HCT116 (cell line): ENCODE measurements around the gene NPDC1. TPM values are rescaled to one million over a fixed set of nuclear protein-coding genes. Genes with fewer than 3 reads are reported as not detected.
A peak's percentile ranks its signal among the peaks of the same experiment; 100 is the strongest.

Source experiments
- ATAC-seq: fragments of 200-7000 bp; cut with Tn5 transposase; 2 replicates; pipeline ENCODE4 v1.9.1; 2020; ENCODE audit warnings: mild to moderate bottlenecking, moderate library complexity
- BruUV-seq: library from RNA; stranded (reverse); fragments of 400-500 nt; replicated peaks from 2 replicates; lab custom pipeline; 2021; lab: Mats Ljungman, UMichigan
- CTCF ChIA-PET: fragments of 300-600 bp; sonication (Branson Sonifier 250); formaldehyde crosslinking; loops from one replicate; lab custom pipeline; 2021; ENCODE audit warnings: antibody characterized with exemption; lab: Charles Lee
- POLR2A ChIA-PET: fragments of 300-600, 350-600 bp; sonication (Branson Sonifier 250); formaldehyde crosslinking; loops from one replicate; lab custom pipeline; 2021; ENCODE audit warnings: antibody characterized with exemption; lab: Charles Lee
- RAD21 ChIA-PET, 2 experiments: fragments of 300-600 bp; sonication (Branson Sonifier 250); formaldehyde crosslinking; loops; one replicate each; lab custom pipeline; 2023; ENCODE audit warnings: low total read pairs in 2 of 2; ENCODE audit not compliant: uncharacterized antibody in 2 of 2, unreplicated experiment in 2 of 2, low non-redundant PET in 1 of 2; lab: Charles Lee
- DNase-seq: peaks from one replicate; pipeline ENCODE4 v3.0.0-alpha.2; 2010; ENCODE audit warnings: low read depth, low spot score
- H2AFZ ChIP-seq: fragments of 200-600 bp; shearing (Covaris generic), sonication (generic); 2 replicates; pipeline ENCODE4 v1.6.1; 2017; ENCODE audit warnings: low read depth, mixed run types, mixed read lengths, antibody characterized with exemption, low read length; ENCODE audit not compliant: poor library complexity, severe bottlenecking
- H3K27ac ChIP-seq: 2 replicates; pipeline ENCODE4 v1.5.1; 2012; ENCODE audit warnings: low read depth, low read length
- H3K27me3 ChIP-seq: fragments of 200-600 bp; sonication (generic); 2 replicates; pipeline ENCODE4 v1.6.1; 2016; ENCODE audit warnings: mixed run types, low read length, mixed read lengths; ENCODE audit not compliant: insufficient read depth
- H3K36me3 ChIP-seq, 2 experiments: fragments of 200-500 bp in 1 of 2; fragments of 200-600 bp in 1 of 2; sonication (Bioruptor generic) in 1 of 2; sonication (generic) in 1 of 2; 2 replicates each; pipeline versions ENCODE4 v1.5.1 to v1.6.1; 2014 to 2016; ENCODE audit warnings: low read length in 2 of 2, inconsistent platforms in 1 of 2, mixed read lengths in 1 of 2, mixed run types in 1 of 2; ENCODE audit not compliant: insufficient read depth in 2 of 2, control insufficient read depth in 1 of 2
- H3K4me1 ChIP-seq, 2 experiments: fragments of 200-600 bp in 1 of 2; sonication (generic) in 1 of 2; 2 replicates each; pipeline versions ENCODE4 v1.5.1 to v1.6.1; 2012 to 2017; ENCODE audit warnings: low read length in 2 of 2, inconsistent platforms in 1 of 2, mild to moderate bottlenecking in 1 of 2, mixed read lengths in 1 of 2, mixed run types in 1 of 2, moderate library complexity in 1 of 2; ENCODE audit not compliant: insufficient read depth in 2 of 2, control insufficient read depth in 1 of 2
- H3K4me2 ChIP-seq: fragments of 200-600 bp; sonication (generic); 2 replicates; pipeline ENCODE4 v1.6.1; 2017; ENCODE audit warnings: mixed run types, low read length, mixed read lengths
- H3K4me3 ChIP-seq, 2 experiments: fragments of 200-600 bp in 1 of 2; sonication (generic) in 1 of 2; replicated peaks in 1 of 2; 2 replicates each; pipeline ENCODE4 v1.5.1; 2011 to 2016; ENCODE audit warnings: low read length in 2 of 2, control low read depth in 1 of 2, low read depth in 1 of 2, mild to moderate bottlenecking in 1 of 2, mixed read lengths in 1 of 2, mixed run types in 1 of 2
- H3K79me2 ChIP-seq: fragments of 200-600 bp; sonication (generic); 2 replicates; pipeline ENCODE4 v1.6.1; 2017; ENCODE audit warnings: mild to moderate bottlenecking, mixed run types, low read length, moderate library complexity, mixed read lengths; ENCODE audit not compliant: insufficient read depth
- H3K9ac ChIP-seq: fragments of 200-600 bp; sonication (generic); 2 replicates; pipeline ENCODE4 v1.6.1; 2016; ENCODE audit warnings: low read length, mixed read lengths
- H3K9me2 ChIP-seq: fragments of 200-600 bp; sonication (generic), shearing (Covaris generic); 2 replicates; pipeline ENCODE4 v1.6.1; 2017; ENCODE audit warnings: mixed run types, mild to moderate bottlenecking, moderate library complexity; ENCODE audit not compliant: insufficient read depth
- H3K9me3 ChIP-seq, 2 experiments: fragments of 200-500 bp in 1 of 2; fragments of 200-600 bp in 1 of 2; sonication (Bioruptor generic) in 1 of 2; sonication (generic) in 1 of 2; 2 replicates each; pipeline ENCODE4 v1.6.1; 2014 to 2017; ENCODE audit warnings: low read length in 2 of 2, mixed read lengths in 2 of 2, inconsistent platforms in 1 of 2, low read depth in 1 of 2, mild to moderate bottlenecking in 1 of 2, mixed run types in 1 of 2, moderate library complexity in 1 of 2; ENCODE audit not compliant: control insufficient read depth in 1 of 2, insufficient read depth in 1 of 2
- H4K20me1 ChIP-seq: fragments of 200-600 bp; sonication (generic), shearing (Covaris generic); 2 replicates; pipeline ENCODE4 v1.6.1; 2017; ENCODE audit warnings: mixed run types, mild to moderate bottlenecking, moderate library complexity; ENCODE audit not compliant: insufficient read depth
- ATF3 ChIP-seq: IDR thresholded peaks from 2 replicates; pipeline ENCODE4 v1.6.1; 2012
- CBX3 ChIP-seq: IDR thresholded peaks from 2 replicates; pipeline ENCODE4 v1.6.1; 2012; ENCODE audit warnings: low read depth
- CEBPB ChIP-seq: IDR thresholded peaks from 2 replicates; pipeline ENCODE4 v1.6.1; 2012; ENCODE audit warnings: low read depth
- EGR1 ChIP-seq: IDR thresholded peaks from 2 replicates; pipeline ENCODE4 v1.6.1; 2012; ENCODE audit warnings: low read depth
- EZH2phosphoT487 ChIP-seq: fragments of 200-600 bp; IDR thresholded peaks from 2 replicates; pipeline ENCODE4 v1.6.1; 2018; ENCODE audit warnings: antibody characterized with exemption, borderline replicate concordance
- FOSL1 ChIP-seq: IDR thresholded peaks from 2 replicates; pipeline ENCODE4 v1.6.1; 2012; ENCODE audit warnings: low read depth
- JUND ChIP-seq: IDR thresholded peaks from 2 replicates; pipeline ENCODE4 v1.6.1; 2012
- MAX ChIP-seq: IDR thresholded peaks from 2 replicates; pipeline ENCODE4 v1.6.1; 2012
- POLR2A ChIP-seq: IDR thresholded peaks from 2 replicates; pipeline ENCODE4 v1.7.0; 2011; ENCODE audit warnings: borderline replicate concordance; ENCODE audit not compliant: insufficient read depth, insufficient read length; ENCODE audit errors: extremely low read depth
- POLR2AphosphoS5 ChIP-seq: IDR thresholded peaks from 2 replicates; pipeline ENCODE4 v1.6.1; 2011; ENCODE audit warnings: mild to moderate bottlenecking, low read depth, low read length, moderate library complexity
- REST ChIP-seq: IDR thresholded peaks from 2 replicates; pipeline ENCODE4 v1.6.1; 2012; ENCODE audit warnings: low read depth
- SIN3A ChIP-seq: IDR thresholded peaks from 2 replicates; pipeline ENCODE4 v1.6.1; 2012; ENCODE audit warnings: low read depth
- SRF ChIP-seq: IDR thresholded peaks from 2 replicates; pipeline ENCODE4 v1.6.1; 2012; ENCODE audit warnings: low read depth
- TCF7L2 ChIP-seq: IDR thresholded peaks from 2 replicates; pipeline ENCODE4 v1.7.0; 2011; ENCODE audit warnings: borderline replicate concordance, inconsistent platforms; ENCODE audit not compliant: insufficient read depth, insufficient read length; ENCODE audit errors: extremely low read depth
- ZFX ChIP-seq: fragments of 450-650 bp; IDR thresholded peaks from 2 replicates; pipeline ENCODE4 v1.6.1; 2017
- intact Hi-C: fragments of 100-400 bp; cut with micrococcal nuclease; formaldehyde crosslinking; loops from 2 replicates; pipeline ENCODE4 v1.10.0; 2022
- total RNA-seq: library from RNA; stranded (reverse); gene quantifications from one replicate; pipeline ENCODE4 v1.2.1, GENCODE V29; 2021; ENCODE audit not compliant: unreplicated experiment

The NPDC1 gene
- total RNA-seq, 1 experiment from 2014 or later: 98.8 TPM

- H3K4me3 ChIP-seq: peak overlapping the region; percentile 67 to 96
- H3K9me2 ChIP-seq: no peaks in the 10 kb centered on the region
- H3K36me3 ChIP-seq: 0 out of 4 replicates have a peak, but pooled peaks cover 0 to 4% of the 10 kb centered on the region in 2 experiments
- H3K79me2 ChIP-seq: peaks cover 13% of the 10 kb centered on the region; the same call in 1 of the 2 replicates
- peak overlapping the region; percentile 98 for H3K4me2 ChIP-seq
- peak overlapping the region; percentile 98 for H3K27ac ChIP-seq
- H3K4me1 ChIP-seq: peaks cover 38 to 59% of the 10 kb centered on the region in 2 experiments
- RAD21 ChIA-PET: interaction anchor here (1.5 to 2.1 kb wide), 2 partner anchors 18 kb away, joined by 5 to 12 read pairs; no protein-coding TSS in a partner anchor
- CTCF ChIA-PET: interaction anchor here (0.8 to 4.8 kb wide), 14 partner anchors 17 to 325 kb away, joined by 3 to 49 read pairs (median 4); partner anchors contain the start of genes AJM1, NPDC1, RNF224 and SAPCD2
- POLR2A ChIA-PET: interaction anchor here (0.8 to 4.8 kb wide), 12 partner anchors 9 to 155 kb away, joined by 3 to 43 read pairs (median 4); partner anchors contain the start of genes LCNL1, SAPCD2, TUBB4B and UAP1L1
- peak; percentile 15 for ATAC-seq
- no peak overlapping the region for H2AFZ ChIP-seq
- BruUV-seq: no TSS peak
- H3K9me3 ChIP-seq: no peaks in the 10 kb centered on the region
- intact Hi-C loops: loop anchor here (1.0 kb wide), 1 partner anchor 32 kb away; no protein-coding TSS in a partner anchor
- no peak for TF ChIP-seq FOSL1
- TF ChIP-seq ZFX: peak; percentile 86
- no peak for TF ChIP-seq ATF3
- no peak for DNase-seq
- no peaks in the 10 kb centered on the region for H3K27me3 ChIP-seq
- peak overlapping the region; percentile 80 for H3K9ac ChIP-seq
- no peaks in the 10 kb centered on the region for H4K20me1 ChIP-seq
Measured at GRCh38 chr9:137085920-137086530, 40.0 kb upstream of the NPDC1 start.

GRCh38 chr9:137084526-137084925, 38.5 kb upstream of the NPDC1 start:
- H3K36me3 ChIP-seq: peaks cover 0 to 5% of the 10 kb centered on the region in 2 experiments; a peak in 1 of 4 replicates
- peak overlapping the region; percentile 98 for H3K27ac ChIP-seq
- ChIA-PET RAD21 (no interaction called here), POLR2A (interaction anchor here (0.7 to 4.8 kb wide), 3 partner anchors 15 to 125 kb away, joined by 3 to 43 read pairs (median 3); partner anchors contain the start of gene SAPCD2), CTCF (interaction anchor here (1.6 to 4.8 kb wide), 3 partner anchors 15 to 38 kb away, joined by 3 to 49 read pairs (median 9); partner anchors contain the start of genes NPDC1 and SAPCD2)
- H3K4me3 ChIP-seq: no peak overlapping the region
- no peak for ATAC-seq
- intact Hi-C loops: no loop called here
- H3K4me1 ChIP-seq: peaks cover 38 to 59% of the 10 kb centered on the region in 2 experiments
- no peaks in the 10 kb centered on the region for H3K9me2 ChIP-seq
- H4K20me1 ChIP-seq: no peaks in the 10 kb centered on the region
- no peaks in the 10 kb centered on the region for H3K27me3 ChIP-seq
- BruUV-seq: no TSS peak
- H2AFZ ChIP-seq: no peak overlapping the region
- DNase-seq: no peak
- peaks cover 13% of the 10 kb centered on the region; the same call in 1 of the 2 replicates for H3K79me2 ChIP-seq
- H3K9ac ChIP-seq: peak overlapping the region; percentile 50; the same call in 1 of the 2 replicates
- no peaks in the 10 kb centered on the region for H3K9me3 ChIP-seq
- H3K4me2 ChIP-seq: peak overlapping the region; percentile 98
- no peak for TF ChIP-seq JUND
- no peak for TF ChIP-seq SRF
- TF ChIP-seq ZFX: no peak
- no peak for TF ChIP-seq POLR2AphosphoS5
- TF ChIP-seq REST: no peak
- no peak for TF ChIP-seq CBX3
- no peak for TF ChIP-seq EZH2phosphoT487
- no peak for TF ChIP-seq ATF3
- no peak for TF ChIP-seq SIN3A
- no peak for TF ChIP-seq CEBPB
- no peak for TF ChIP-seq TCF7L2
- no peak for TF ChIP-seq MAX
- no peak for TF ChIP-seq POLR2A
- no peak for TF ChIP-seq FOSL1
- no peak for TF ChIP-seq EGR1
